ENCODE results near the gene EXOG.

EXOG gene

GRCh38 chr3:38473229-38473628, 22.9 kb upstream of the EXOG start:
- DNase-seq (ENCODE audit: low read depth), result no peak

- no peak for DNase-seq (ENCODE audit: low read depth)
Measured at GRCh38 chr3:38474928-38475605, 21.1 kb upstream of the EXOG start.

- DNase-seq (ENCODE audit: low read depth), result no peak
Measured at GRCh38 chr3:38475716-38476115, 20.4 kb upstream of the EXOG start.

- no peak for DNase-seq (ENCODE audit: low read depth)
Measured at GRCh38 chr3:38476157-38476756, 19.9 kb upstream of the EXOG start.

- no peak for DNase-seq (ENCODE audit: low read depth)
Measured at GRCh38 chr3:38477057-38477820, 18.9 kb upstream of the EXOG start.

GRCh38 chr3:38477839-38478450, 18.2 kb upstream of the EXOG start:
- DNase-seq (ENCODE audit: low read depth), result no peak

GRCh38 chr3:38478901-38479300, 17.2 kb upstream of the EXOG start:
- DNase-seq (ENCODE audit: low read depth), result no peak

GRCh38 chr3:38479431-38480092, 16.6 kb upstream of the EXOG start:
- no peak for DNase-seq (ENCODE audit: low read depth)

GRCh38 chr3:38480093-38480445, 16.1 kb upstream of the EXOG start:
- no peak for DNase-seq (ENCODE audit: low read depth)

GRCh38 chr3:38480930-38481329, 15.2 kb upstream of the EXOG start:
- DNase-seq (ENCODE audit: low read depth), result no peak

- no peak for DNase-seq (ENCODE audit: low read depth)
Measured at GRCh38 chr3:38482951-38483350, 13.2 kb upstream of the EXOG start.

- DNase-seq (ENCODE audit: low read depth), result no peak
Measured at GRCh38 chr3:38487323-38487722, 8.8 kb upstream of the EXOG start.

GRCh38 chr3:38488949-38489348, 7.2 kb upstream of the EXOG start:
- DNase-seq (ENCODE audit: low read depth), result no peak

GRCh38 chr3:38489766-38490165, 6.4 kb upstream of the EXOG start:
- DNase-seq (ENCODE audit: low read depth), result no peak

- DNase-seq (ENCODE audit: low read depth), result no peak
Measured at GRCh38 chr3:38490281-38491030, 5.7 kb upstream of the EXOG start.

GRCh38 chr3:38491215-38491614, 4.9 kb upstream of the EXOG start:
- no peak for DNase-seq (ENCODE audit: low read depth)

- DNase-seq (ENCODE audit: low read depth), result peak; percentile 21
Measured at GRCh38 chr3:38493031-38493430, 3.1 kb upstream of the EXOG start.

GRCh38 chr3:38497031-38497430, 891 bp downstream of the EXOG start:
- DNase-seq (ENCODE audit: low read depth), result no peak

- no peak for DNase-seq (ENCODE audit: low read depth)
Measured at GRCh38 chr3:38500688-38501417, 4.7 kb downstream of the EXOG start.

- DNase-seq (ENCODE audit: low read depth), result no peak
Measured at GRCh38 chr3:38507120-38507519, 11.0 kb downstream of the EXOG start.

- no peak for DNase-seq (ENCODE audit: low read depth)
Measured at GRCh38 chr3:38509732-38510131, 13.6 kb downstream of the EXOG start.
